ENCODE data around the gene ATF4. TPM values are rescaled to one million over a fixed set of nuclear protein-coding genes. Genes with fewer than 3 reads are reported as not detected.
A peak's percentile ranks its signal among the peaks of the same experiment; 100 is the strongest.

Gene ATF4
- total and polyA plus RNA-seq, 7 donors: 246 to 1,369 (median 839) TPM

DNA sequence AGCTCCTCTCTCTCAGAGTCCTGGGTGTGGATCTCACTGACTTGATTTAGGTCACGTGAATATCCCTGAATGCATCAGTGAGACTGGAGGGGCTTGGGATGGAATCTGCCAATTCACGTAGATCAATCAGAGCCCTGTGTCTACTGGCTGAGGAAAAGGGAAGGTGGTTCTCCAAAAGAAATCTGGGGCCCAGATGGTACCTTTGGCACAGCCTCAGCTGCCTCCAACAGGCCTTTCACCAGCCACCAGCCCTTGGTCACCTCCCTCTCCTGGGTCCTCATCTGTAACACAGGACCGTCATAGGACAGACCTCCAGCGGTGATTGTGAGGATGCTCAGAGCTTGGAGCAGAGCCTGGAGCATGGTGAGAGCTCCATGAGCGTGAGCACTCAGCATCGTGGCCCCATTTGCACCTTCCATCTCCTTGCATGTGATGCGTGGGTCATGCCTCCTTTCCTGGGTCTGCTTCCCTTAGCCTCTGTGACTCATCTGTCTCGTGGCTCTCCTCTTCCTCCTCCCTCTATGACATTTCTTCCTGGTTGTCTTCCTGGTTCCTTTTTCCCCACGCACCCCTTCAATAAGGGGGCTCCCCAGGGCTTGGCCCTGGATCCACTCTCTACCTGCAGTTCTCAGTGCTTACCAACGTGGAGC, 25.8 kb upstream of the ATF4 start:
- ATAC-seq (no peak), DNase-seq (no peak)
- intact Hi-C loops (cut with DNase I): loop anchor here (5.0 to 10.0 kb wide), 2 partner anchors 33 to 90 kb away; no protein-coding TSS in a partner anchor
- 77 to 81% (median 79%) methylated on average over 10 of the region's 10 CpGs for WGBS, 3 donors
- Histone ChIP-seq H3K36me3 (ENCODE audit: insufficient read depth in 1 of 2, low read depth in 1 of 2) (no peaks in the 10 kb centered on the region), H3K4me3 (no peak overlapping the region), H3K9me3 (no peaks in the 10 kb centered on the region), H3K4me1 (peaks cover 7% of the 10 kb centered on the region), H3K27me3 (ENCODE audit: insufficient read depth in 3 of 3, low read length in 2 of 3) (no peaks in the 10 kb centered on the region), H3K27ac (no peak overlapping the region)
- TF ChIP-seq, protein P1, sequence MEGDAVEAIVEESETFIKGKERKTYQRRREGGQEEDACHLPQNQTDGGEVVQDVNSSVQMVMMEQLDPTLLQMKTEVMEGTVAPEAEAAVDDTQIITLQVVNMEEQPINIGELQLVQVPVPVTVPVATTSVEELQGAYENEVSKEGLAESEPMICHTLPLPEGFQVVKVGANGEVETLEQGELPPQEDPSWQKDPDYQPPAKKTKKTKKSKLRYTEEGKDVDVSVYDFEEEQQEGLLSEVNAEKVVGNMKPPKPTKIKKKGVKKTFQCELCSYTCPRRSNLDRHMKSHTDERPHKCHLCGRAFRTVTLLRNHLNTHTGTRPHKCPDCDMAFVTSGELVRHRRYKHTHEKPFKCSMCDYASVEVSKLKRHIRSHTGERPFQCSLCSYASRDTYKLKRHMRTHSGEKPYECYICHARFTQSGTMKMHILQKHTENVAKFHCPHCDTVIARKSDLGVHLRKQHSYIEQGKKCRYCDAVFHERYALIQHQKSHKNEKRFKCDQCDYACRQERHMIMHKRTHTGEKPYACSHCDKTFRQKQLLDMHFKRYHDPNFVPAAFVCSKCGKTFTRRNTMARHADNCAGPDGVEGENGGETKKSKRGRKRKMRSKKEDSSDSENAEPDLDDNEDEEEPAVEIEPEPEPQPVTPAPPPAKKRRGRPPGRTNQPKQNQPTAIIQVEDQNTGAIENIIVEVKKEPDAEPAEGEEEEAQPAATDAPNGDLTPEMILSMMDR (IDR thresholded peaks at IDR 0.05): no peak

DNA sequence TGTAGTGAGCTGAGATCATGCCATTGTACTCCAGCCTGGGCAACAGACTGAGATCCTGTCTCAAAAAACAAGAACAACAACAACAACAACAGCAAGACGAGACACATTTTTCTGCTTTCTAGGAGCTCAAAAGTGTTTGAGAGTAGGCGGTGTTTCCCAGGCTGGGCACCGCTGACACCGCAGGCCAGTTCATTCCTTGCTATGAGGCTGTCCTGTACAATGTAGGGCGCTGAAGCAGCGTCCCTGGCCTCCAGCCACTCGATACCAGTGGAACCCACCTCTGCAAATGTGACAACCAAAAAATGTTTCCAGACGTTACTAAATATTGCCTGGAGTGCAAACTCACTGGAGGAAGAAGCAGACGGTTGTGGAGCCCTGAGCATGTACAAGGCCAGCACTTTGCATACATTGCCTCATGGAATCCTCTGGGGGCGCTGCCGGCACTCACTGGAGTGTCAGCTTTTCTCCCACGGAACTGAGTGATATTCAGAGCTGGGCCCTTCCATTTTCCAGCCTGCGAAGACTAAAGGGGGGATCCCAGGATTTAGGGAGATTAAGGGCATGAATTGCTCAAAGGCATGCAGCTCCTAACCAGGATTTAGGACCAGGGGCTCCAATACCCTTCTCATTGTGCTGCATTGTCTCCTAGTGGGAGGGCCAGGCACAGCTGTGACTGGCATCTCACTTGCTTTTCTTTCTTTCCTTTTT, 24.1 kb upstream of the ATF4 start:
- peak; percentile 76 to 82 for DNase-seq
- Histone ChIP-seq H3K9me3 (no peaks in the 10 kb centered on the region), H3K27me3 (ENCODE audit: insufficient read depth in 3 of 3, low read length in 2 of 3) (no peaks in the 10 kb centered on the region), H3K4me3 (no peak overlapping the region), H3K4me1 (peaks cover 10% of the 10 kb centered on the region), H3K27ac (no peak overlapping the region), H3K36me3 (ENCODE audit: insufficient read depth in 1 of 2, low read depth in 1 of 2) (no peaks in the 10 kb centered on the region)
- TF ChIP-seq, protein P1 (IDR thresholded peaks at IDR 0.05): peak; percentile 67
- ATAC-seq: peak; percentile 76 to 83 (median 78)
- WGBS, 3 donors: 43 to 46% (median 46%) methylated on average over 13 of the region's 13 CpGs
- intact Hi-C loops (cut with DNase I): loop anchor here in 1 of 2 donors (10.0 kb wide), 1 partner anchor 91 kb away; no protein-coding TSS in a partner anchor

DNA sequence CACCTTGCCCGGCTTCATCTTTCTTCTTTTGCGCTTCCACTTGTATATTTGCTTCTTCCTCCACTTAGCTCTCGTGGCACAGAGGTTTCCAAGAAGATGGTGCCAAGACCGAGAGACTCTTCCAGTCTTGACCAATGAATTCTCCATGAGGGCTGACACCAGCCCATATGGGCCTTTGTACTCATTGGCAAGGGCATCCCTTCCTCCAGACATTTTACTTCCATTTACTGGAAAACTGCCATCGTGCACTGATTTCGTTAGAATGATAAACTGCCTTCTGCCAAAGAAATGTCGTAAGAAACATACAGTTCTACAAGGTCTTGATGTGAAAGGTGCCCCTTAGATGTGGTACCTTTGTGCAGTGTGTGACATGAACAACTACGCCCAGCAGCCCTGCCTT, 22.9 kb upstream of the ATF4 start:
- no peak overlapping the region for H3K4me3 ChIP-seq
- no peaks in the 10 kb centered on the region for H3K9me3 ChIP-seq
- TF ChIP-seq, protein P1 (IDR thresholded peaks at IDR 0.05): no peak
- no peak overlapping the region for H3K27ac ChIP-seq
- DNase-seq (no peak), ATAC-seq (no peak)
- H3K27me3 ChIP-seq (ENCODE audit: insufficient read depth in 3 of 3, low read length in 2 of 3): no peaks in the 10 kb centered on the region
- no peaks in the 10 kb centered on the region for H3K36me3 ChIP-seq (ENCODE audit: insufficient read depth in 1 of 2, low read depth in 1 of 2)
- peaks cover 13% of the 10 kb centered on the region for H3K4me1 ChIP-seq
- 86 to 90% (median 87%) methylated on average over 8 of the region's 8 CpGs for WGBS, 3 donors
- intact Hi-C loops (cut with DNase I): loop anchor here in 1 of 2 donors (10.0 kb wide), 1 partner anchor 93 kb away; no protein-coding TSS in a partner anchor

DNA sequence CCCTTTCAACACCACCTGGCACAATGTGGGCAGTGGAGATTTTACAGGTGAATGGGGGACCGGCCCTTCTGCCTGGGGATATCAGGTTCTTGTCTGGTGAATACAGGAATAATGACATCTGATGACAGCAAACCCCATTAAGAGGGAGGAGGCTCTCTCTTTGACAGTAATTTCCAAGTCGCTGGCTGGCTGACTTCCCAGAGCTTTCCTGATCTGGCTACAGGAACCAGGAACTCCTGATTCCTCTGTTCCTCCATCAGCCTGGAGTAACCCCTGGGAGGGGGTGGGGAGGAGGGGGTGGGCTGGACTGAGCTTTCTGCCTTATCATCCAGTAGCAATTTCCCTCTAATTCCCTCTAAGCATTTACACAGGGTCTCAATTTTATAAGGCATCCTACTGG, 22.0 kb upstream of the ATF4 start:
- no peak for ATAC-seq
- Histone ChIP-seq H3K9me3 (no peaks in the 10 kb centered on the region), H3K36me3 (ENCODE audit: insufficient read depth in 1 of 2, low read depth in 1 of 2) (no peaks in the 10 kb centered on the region), H3K4me1 (peaks cover 18% of the 10 kb centered on the region), H3K27me3 (ENCODE audit: insufficient read depth in 3 of 3, low read length in 2 of 3) (no peaks in the 10 kb centered on the region), H3K27ac (peak overlapping the region; percentile 4), H3K4me3 (no peak overlapping the region)
- TF ChIP-seq, protein P1 (IDR thresholded peaks at IDR 0.05): no peak
- intact Hi-C loops (cut with DNase I): loop anchor here in 1 of 2 donors (10.0 kb wide), 1 partner anchor 94 kb away; no protein-coding TSS in a partner anchor
- 40 to 55% (median 46%) methylated on average over 2 of the region's 2 CpGs for WGBS, 3 donors
- no peak for DNase-seq

All from psoas muscle (tissue), 8 donors.